SK-N-SH (cell line): ENCODE measurements around the gene PTPRG. TPM values are rescaled to one million over a fixed set of nuclear protein-coding genes. Genes with fewer than 3 reads are reported as not detected.

Source experiments
- CTCF ChIA-PET: fragments of 300-600, 350-600 bp; formaldehyde crosslinking; extraction: SDS; loops from one replicate; lab custom pipeline; 2021; lab: Yijun Ruan, JAX
- POLR2A ChIA-PET: fragments of 350-600 bp; sonication (Branson Sonifier 250); formaldehyde crosslinking; extraction: SDS; loops from one replicate; lab custom pipeline; 2020; ENCODE audit warnings: antibody characterized with exemption, inconsistent platforms; lab: Yijun Ruan, JAX
- DNase-seq: peaks from one replicate; pipeline ENCODE4 v3.0.0; 2012
- H2AFZ ChIP-seq: fragments of 200-600 bp; sonication (generic); 2 replicates; pipeline ENCODE4 v1.8.1; 2016; ENCODE audit warnings: antibody characterized with exemption, mild to moderate bottlenecking, low read depth
- H3F3A ChIP-seq: fragments of 200-600 bp; sonication (generic); replicated peaks from 2 replicates; pipeline ENCODE3; 2016; ENCODE audit warnings: antibody characterized with exemption, mild to moderate bottlenecking; ENCODE audit not compliant: insufficient read depth
- H3K27ac ChIP-seq, 2 experiments: fragments of 200-500 bp in 1 of 2; fragments of 200-600 bp in 1 of 2; sonication (Bioruptor generic) in 1 of 2; sonication (generic), shearing (Covaris generic) in 1 of 2; 2 replicates each; pipeline versions ENCODE4 v1.5.1 to v1.6.1; 2014 to 2016; ENCODE audit warnings: low read depth in 2 of 2, inconsistent platforms in 1 of 2, low read length in 1 of 2, mild to moderate bottlenecking in 1 of 2, mixed read lengths in 1 of 2
- H3K27me3 ChIP-seq: fragments of 200-600 bp; sonication (generic), shearing (Covaris generic); 2 replicates; pipeline ENCODE4 v1.6.1; 2016; ENCODE audit warnings: mixed run types; ENCODE audit not compliant: insufficient read depth
- H3K36me3 ChIP-seq, 2 experiments: fragments of 200-500 bp in 1 of 2; fragments of 200-600 bp in 1 of 2; sonication (Bioruptor generic) in 1 of 2; sonication (generic) in 1 of 2; replicated peaks in 1 of 2; 2 replicates each; pipeline versions ENCODE3 to v1.5.1; 2014 to 2016; ENCODE audit warnings: low read length in 1 of 2, mild to moderate bottlenecking in 1 of 2; ENCODE audit not compliant: insufficient read depth in 2 of 2, control insufficient read depth in 1 of 2
- H3K4me1 ChIP-seq, 2 experiments: fragments of 200-500 bp in 1 of 2; fragments of 200-600 bp in 1 of 2; sonication (Bioruptor generic) in 1 of 2; sonication (generic), shearing (Covaris generic) in 1 of 2; 2 replicates each; pipeline versions ENCODE4 v1.5.1 to v1.6.1; 2014 to 2016; ENCODE audit warnings: low read depth in 1 of 2, low read length in 1 of 2, mixed run types in 1 of 2; ENCODE audit not compliant: insufficient read depth in 2 of 2, control insufficient read depth in 1 of 2
- H3K4me2 ChIP-seq: fragments of 200-600 bp; sonication (generic), shearing (Covaris generic); 2 replicates; pipeline ENCODE4 v1.6.1; 2017; ENCODE audit warnings: mixed run types
- H3K4me3 ChIP-seq, 2 experiments: fragments of 200-500 bp in 1 of 2; fragments of 200-600 bp in 1 of 2; sonication (Bioruptor generic) in 1 of 2; sonication (generic), shearing (Covaris generic) in 1 of 2; 2 replicates each; pipeline versions ENCODE4 v1.5.1 to v1.8.1; 2014 to 2016; ENCODE audit warnings: low read depth in 2 of 2, inconsistent platforms in 1 of 2, low read length in 1 of 2, mild to moderate bottlenecking in 1 of 2, mixed read lengths in 1 of 2, moderate library complexity in 1 of 2
- H3K79me2 ChIP-seq: fragments of 200-600 bp; sonication (generic); 2 replicates; pipeline ENCODE4 v1.8.1; 2017; ENCODE audit warnings: mild to moderate bottlenecking; ENCODE audit not compliant: insufficient read depth
- H3K9ac ChIP-seq: fragments of 200-600 bp; sonication (generic); 2 replicates; pipeline ENCODE4 v1.6.1; 2017; ENCODE audit warnings: mixed run types
- H3K9me2 ChIP-seq: fragments of 200-600 bp; sonication (generic); 2 replicates; pipeline ENCODE4 v1.6.1; 2017; ENCODE audit warnings: mixed run types
- H3K9me3 ChIP-seq: fragments of 200-600 bp; sonication (generic); 2 replicates; pipeline ENCODE4 v1.6.1; 2017; ENCODE audit warnings: mixed run types, mild to moderate bottlenecking, moderate library complexity
- H4K20me1 ChIP-seq: fragments of 200-600 bp; sonication (generic); 2 replicates; pipeline ENCODE4 v1.6.1; 2017; ENCODE audit warnings: mild to moderate bottlenecking, mixed run types; ENCODE audit not compliant: insufficient read depth
- EZH2phosphoT487 ChIP-seq: fragments of 200-600 bp; sonication (generic); IDR thresholded peaks from 2 replicates; pipeline ENCODE4 v1.6.1; 2017; ENCODE audit warnings: low read depth, mixed run types, mild to moderate bottlenecking, antibody characterized with exemption, moderate library complexity, borderline replicate concordance
- GATA2 ChIP-seq: sonication (generic); formaldehyde crosslinking; IDR thresholded peaks from 2 replicates; pipeline ENCODE4 v1.5.0; 2020; ENCODE audit warnings: mild to moderate bottlenecking, missing genetic modification reagents
- IRF3 ChIP-seq: fragments of 150-350 bp; IDR thresholded peaks from 2 replicates; pipeline ENCODE4 v1.6.1; 2016; ENCODE audit warnings: mild to moderate bottlenecking, low read depth, low read length
- JUND ChIP-seq: IDR thresholded peaks from 2 replicates; pipeline ENCODE4 v1.4.0; 2012
- MEF2A ChIP-seq: IDR thresholded peaks from 2 replicates; pipeline ENCODE4 v1.4.0; 2012; ENCODE audit warnings: low read depth, borderline replicate concordance
- MXI1 ChIP-seq: IDR thresholded peaks from 2 replicates; pipeline ENCODE4 v1.6.1; 2012; ENCODE audit warnings: mild to moderate bottlenecking, low read depth, low read length, improper control_type of control experiment
- NRF1 ChIP-seq: IDR thresholded peaks from 2 replicates; pipeline ENCODE4 v1.6.1; 2012; ENCODE audit warnings: low read depth, mild to moderate bottlenecking, low read length
- RAD21 ChIP-seq: IDR thresholded peaks from 2 replicates; pipeline ENCODE4 v1.6.1; 2012; ENCODE audit warnings: mild to moderate bottlenecking, low read length
- RCOR1 ChIP-seq: fragments of 150-350 bp; IDR thresholded peaks from 2 replicates; pipeline ENCODE4 v1.6.1; 2017; ENCODE audit warnings: antibody characterized with exemption, low read length
- REST ChIP-seq: IDR thresholded peaks from 2 replicates; pipeline ENCODE4 v1.6.1; 2012; ENCODE audit warnings: mild to moderate bottlenecking, low read depth, low read length, moderate library complexity
- RFX5 ChIP-seq: IDR thresholded peaks from 2 replicates; pipeline ENCODE4 v1.6.1; 2012; ENCODE audit warnings: mild to moderate bottlenecking, improper control_type of control experiment, low read length
- SIN3A ChIP-seq: IDR thresholded peaks from 2 replicates; pipeline ENCODE4 v1.6.1; 2012; ENCODE audit warnings: low read depth, mild to moderate bottlenecking, low read length, moderate library complexity, borderline replicate concordance
- SMC3 ChIP-seq: IDR thresholded peaks from 2 replicates; pipeline ENCODE4 v1.6.1; 2012; ENCODE audit warnings: low read depth, low read length, improper control_type of control experiment
- TCF12 ChIP-seq: IDR thresholded peaks from 2 replicates; pipeline ENCODE4 v1.4.0; 2012
- TEAD4 ChIP-seq: IDR thresholded peaks from 2 replicates; pipeline ENCODE4 v1.4.0; 2012; ENCODE audit warnings: mild to moderate bottlenecking, borderline replicate concordance; ENCODE audit not compliant: insufficient read depth
- YY1 ChIP-seq: IDR thresholded peaks from 2 replicates; pipeline ENCODE4 v1.4.0; 2012; ENCODE audit warnings: low read depth, mild to moderate bottlenecking
- WGBS: methylation state at CpG from one replicate; pipeline ENCODE4 v1.1.6; 2017; ENCODE audit warnings: low lambda C conversion rate; 5-methylcytosine and 5-hydroxymethylcytosine counted together
- polyA plus RNA-seq, 3 experiments: library from polyadenylated mRNA; depleted of rRNA; stranded (reverse); fragments of >200 nt; gene quantifications; 2 replicates each; pipeline ENCODE4 v1.2.3, GENCODE V29; 2012
- TF ChIP-seq, protein P1 (sequence below): IDR thresholded peaks from 2 replicates; pipeline ENCODE4 v1.4.0; 2012; ENCODE audit warnings: low read depth, borderline replicate concordance
- TF ChIP-seq, protein P2 (sequence below): IDR thresholded peaks from 2 replicates; pipeline ENCODE4 v1.4.0; 2012; ENCODE audit warnings: low read depth
- TF ChIP-seq, protein P3 (sequence below): fragments of 150-350 bp; IDR thresholded peaks from 2 replicates; pipeline ENCODE4 v1.6.1; 2017; ENCODE audit warnings: antibody characterized with exemption, low read length, low read depth, borderline replicate concordance

PTPRG gene
- polyA plus RNA-seq, 1 of the 3 experiments (the other 2 are of a cell fraction), result 14.1 TPM

- TF ChIP-seq NRF1 (no peak), IRF3 (no peak), RFX5 (no peak), TEAD4 (no peak), GATA2 (no peak)
- TF ChIP-seq, all 33 proteins: peak for 0
Measured at GRCh38 chr3:61723038-61723437, 161.7 kb downstream of the PTPRG start (continued).

DNA sequence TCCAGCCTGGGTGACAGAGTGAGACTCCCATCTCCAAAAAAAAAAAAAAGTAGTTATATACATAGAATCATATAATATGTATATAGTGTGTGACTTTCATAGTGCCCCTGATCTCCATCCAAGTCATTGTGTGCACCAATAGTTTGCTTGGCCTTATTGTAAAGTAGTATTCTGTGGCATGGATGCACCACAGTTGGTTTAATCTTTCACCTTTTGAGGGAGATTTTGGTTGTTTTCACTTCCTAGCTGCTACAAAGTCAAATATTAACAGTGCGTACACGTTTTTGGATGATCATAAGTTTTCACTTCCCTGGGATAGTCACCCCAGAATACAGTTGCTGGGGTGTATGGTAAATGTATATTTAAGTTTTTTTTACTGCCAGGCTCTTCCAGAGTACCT, 162.8 kb downstream of the PTPRG start:
- ChIA-PET POLR2A (no interaction called here), CTCF (no interaction called here)
- H2AFZ ChIP-seq, result no peak overlapping the region
- TF ChIP-seq REST (no peak), MXI1 (no peak), GATA2 (no peak), RFX5 (no peak), RCOR1 (no peak), NRF1 (no peak), JUND (no peak), RAD21 (no peak), SMC3 (no peak), YY1 (no peak), TCF12 (no peak), EZH2phosphoT487 (no peak), SIN3A (no peak), MEF2A (no peak)
- TF ChIP-seq, protein P1, sequence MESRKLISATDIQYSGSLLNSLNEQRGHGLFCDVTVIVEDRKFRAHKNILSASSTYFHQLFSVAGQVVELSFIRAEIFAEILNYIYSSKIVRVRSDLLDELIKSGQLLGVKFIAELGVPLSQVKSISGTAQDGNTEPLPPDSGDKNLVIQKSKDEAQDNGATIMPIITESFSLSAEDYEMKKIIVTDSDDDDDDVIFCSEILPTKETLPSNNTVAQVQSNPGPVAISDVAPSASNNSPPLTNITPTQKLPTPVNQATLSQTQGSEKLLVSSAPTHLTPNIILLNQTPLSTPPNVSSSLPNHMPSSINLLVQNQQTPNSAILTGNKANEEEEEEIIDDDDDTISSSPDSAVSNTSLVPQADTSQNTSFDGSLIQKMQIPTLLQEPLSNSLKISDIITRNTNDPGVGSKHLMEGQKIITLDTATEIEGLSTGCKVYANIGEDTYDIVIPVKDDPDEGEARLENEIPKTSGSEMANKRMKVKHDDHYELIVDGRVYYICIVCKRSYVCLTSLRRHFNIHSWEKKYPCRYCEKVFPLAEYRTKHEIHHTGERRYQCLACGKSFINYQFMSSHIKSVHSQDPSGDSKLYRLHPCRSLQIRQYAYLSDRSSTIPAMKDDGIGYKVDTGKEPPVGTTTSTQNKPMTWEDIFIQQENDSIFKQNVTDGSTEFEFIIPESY, result no peak
- TF ChIP-seq, protein P2, sequence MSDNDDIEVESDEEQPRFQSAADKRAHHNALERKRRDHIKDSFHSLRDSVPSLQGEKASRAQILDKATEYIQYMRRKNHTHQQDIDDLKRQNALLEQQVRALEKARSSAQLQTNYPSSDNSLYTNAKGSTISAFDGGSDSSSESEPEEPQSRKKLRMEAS, result no peak
- TF ChIP-seq, protein P3, sequence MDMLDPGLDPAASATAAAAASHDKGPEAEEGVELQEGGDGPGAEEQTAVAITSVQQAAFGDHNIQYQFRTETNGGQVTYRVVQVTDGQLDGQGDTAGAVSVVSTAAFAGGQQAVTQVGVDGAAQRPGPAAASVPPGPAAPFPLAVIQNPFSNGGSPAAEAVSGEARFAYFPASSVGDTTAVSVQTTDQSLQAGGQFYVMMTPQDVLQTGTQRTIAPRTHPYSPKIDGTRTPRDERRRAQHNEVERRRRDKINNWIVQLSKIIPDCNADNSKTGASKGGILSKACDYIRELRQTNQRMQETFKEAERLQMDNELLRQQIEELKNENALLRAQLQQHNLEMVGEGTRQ, result no peak
- peaks cover 5% of the 10 kb centered on the region for H3F3A ChIP-seq
- H3K9ac ChIP-seq, result no peak overlapping the region
- no peaks in the 10 kb centered on the region for H3K27me3 ChIP-seq
- no peak overlapping the region for H3K27ac ChIP-seq
- H3K4me1 ChIP-seq, result no peaks in the 10 kb centered on the region
- H3K4me2 ChIP-seq, result no peak overlapping the region
- H3K36me3 ChIP-seq, result no peaks in the 10 kb centered on the region
- peaks cover 16% of the 10 kb centered on the region; the same call in 1 of the 2 replicates for H4K20me1 ChIP-seq
- no peaks in the 10 kb centered on the region for H3K9me3 ChIP-seq
- 87% methylated on average over 2 of the region's 2 CpGs for WGBS
- H3K4me3 ChIP-seq, result no peak overlapping the region
- no peaks in the 10 kb centered on the region for H3K9me2 ChIP-seq
- peaks cover 25% of the 10 kb centered on the region; the same call in 1 of the 2 replicates for H3K79me2 ChIP-seq
- DNase-seq, result no peak
